H4 (cell line): ENCODE data around the gene TGFBRAP1. TPM values are rescaled to one million over a fixed set of nuclear protein-coding genes. Genes with fewer than 3 reads are reported as not detected.

Source experiments
- DNase-seq: peaks from one replicate; pipeline ENCODE4 v3.0.0-alpha.2; 2015; ENCODE audit warnings: low spot score
- total RNA-seq: library from RNA; depleted of rRNA; stranded (reverse); fragments of >200 nt; shearing (Covaris generic); gene quantifications from 2 replicates; pipeline ENCODE4 v1.2.3, GENCODE V29; 2014; rRNA removed

The TGFBRAP1 gene
- total RNA-seq, 1 experiment from 2014 or later, result 13.8 TPM

DNA sequence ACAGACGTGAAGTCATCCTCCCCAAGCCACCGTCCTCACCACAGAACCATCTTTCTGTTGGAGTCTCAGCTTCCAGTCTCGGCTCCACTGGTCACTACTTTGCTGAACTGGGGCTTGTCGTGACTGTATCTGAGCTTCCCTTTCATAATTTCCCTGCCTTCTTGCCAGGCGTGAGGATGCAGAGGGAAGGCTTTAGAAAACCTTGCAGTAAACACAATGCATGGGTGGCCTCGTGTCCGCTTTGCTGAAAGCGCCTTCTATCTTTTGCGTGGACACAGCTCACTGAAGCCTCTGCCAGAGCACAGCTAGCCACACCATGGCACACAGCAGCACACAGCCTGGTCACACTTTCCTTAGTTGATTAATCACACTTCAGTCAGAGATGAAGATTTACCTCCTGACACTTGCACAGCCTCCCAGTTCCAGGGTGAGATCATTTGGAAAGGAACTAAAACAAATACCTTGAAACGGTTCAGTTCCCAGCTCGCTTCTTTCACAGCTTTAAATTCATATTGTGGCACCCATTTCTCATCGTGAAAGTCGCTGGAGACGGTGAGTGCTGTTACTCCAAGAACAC is 90.8 kb downstream of the TGFBRAP1 start:
- no peak for DNase-seq

DNA sequence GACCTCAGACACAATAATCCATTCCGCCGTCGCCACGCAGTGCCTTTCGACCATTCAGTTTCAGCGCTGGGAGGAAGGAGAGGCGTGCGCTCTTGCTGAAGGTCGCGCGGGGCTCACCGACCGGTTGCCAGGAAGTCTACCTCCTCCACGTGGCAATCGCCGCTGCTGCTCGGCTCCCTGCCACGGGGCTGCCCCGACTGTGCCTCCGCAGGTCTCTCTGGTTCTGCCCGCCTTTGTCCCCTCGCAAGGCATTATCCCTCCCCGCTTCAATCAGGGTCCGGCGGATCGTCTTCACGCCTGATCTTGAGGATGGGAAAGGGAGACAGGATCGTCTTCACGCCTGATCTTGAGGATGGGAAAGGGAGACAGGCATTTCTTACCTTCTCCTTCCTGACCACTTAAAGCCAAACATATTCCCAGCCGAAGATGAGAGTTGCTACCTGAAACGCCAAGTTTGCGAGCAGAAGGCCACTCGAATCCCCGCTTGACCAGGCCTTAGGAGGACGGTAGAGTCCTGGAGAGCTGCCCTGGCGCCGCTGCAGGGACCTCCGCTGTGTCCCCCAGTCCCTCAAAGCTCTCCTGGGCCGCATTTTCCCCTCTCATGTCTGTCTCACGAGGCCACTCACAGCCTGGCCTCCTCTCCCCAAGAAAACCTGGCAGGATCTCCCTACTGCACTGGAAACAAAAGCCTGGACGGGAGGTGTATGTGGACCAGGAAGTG is 92.3 kb downstream of the TGFBRAP1 start:
- DNase-seq, result no peak

DNA sequence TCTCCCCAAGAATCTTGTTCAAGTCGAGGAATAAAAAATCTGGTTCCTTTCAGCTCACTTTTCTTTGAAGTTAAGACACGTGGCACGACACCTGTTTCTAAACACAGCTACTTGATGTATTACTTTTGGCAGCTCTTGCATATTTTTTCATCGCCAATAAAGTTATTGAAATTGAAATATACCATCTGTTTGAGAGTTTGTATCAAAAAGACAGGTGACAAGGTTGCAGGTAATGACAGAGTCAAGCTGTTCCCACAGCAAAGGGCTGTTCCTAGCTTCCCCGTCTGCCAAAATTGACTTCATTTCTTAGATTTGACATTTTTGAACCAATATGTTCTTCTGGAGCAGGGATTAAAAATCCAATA is 93.5 kb downstream of the TGFBRAP1 start:
- no peak for DNase-seq

DNA sequence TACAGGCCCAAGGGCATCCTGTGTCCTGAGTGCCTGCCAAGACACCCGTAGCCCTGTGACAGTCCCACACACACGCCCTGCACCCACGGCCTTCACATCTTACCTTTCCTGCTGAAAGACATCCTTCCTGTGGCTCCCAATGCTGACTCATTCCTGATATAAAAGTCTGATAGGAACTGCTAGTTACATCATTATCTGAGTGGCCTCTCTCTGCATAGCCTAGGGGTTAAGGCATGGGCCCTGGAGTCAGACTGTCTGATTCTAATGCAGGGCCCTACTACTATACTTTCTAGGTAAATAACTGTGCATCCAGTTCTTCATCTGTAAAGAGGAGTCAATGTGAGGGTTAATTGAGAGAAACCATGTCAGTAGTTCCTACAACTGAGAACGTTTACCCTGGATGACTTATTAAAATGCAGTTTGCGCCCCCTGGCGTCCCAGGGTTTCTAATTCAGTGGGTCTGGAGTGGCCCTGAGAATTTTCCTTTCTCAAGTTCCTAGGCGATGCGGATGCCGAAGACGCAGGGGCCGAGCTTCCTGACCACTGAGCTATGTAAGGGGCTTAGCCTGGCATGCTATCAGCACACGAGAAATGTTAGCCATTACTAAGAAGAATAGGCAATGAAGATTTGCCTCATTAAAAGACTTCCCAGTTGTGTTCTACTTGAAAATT is 94.0 kb downstream of the TGFBRAP1 start:
- peak; percentile 64 for DNase-seq

DNA sequence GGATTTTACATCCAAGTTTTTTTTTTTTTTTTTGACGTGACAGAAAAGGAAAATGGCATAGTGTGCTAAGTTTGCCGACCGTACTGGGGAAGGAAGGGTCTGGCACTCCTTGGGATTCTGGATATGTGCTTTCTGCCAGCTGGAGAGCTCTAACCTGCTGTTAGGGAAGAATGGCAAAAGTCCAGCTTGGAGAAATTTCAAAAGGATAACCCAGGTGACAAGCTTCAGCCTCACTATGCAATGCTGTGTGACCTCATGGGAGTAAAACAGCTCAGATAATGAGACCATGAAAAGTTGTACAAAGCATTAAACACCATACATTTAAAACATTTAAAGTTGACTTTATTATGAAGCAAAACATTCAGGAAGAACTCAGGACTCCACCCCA is 98.3 kb downstream of the TGFBRAP1 start:
- no peak for DNase-seq

DNA sequence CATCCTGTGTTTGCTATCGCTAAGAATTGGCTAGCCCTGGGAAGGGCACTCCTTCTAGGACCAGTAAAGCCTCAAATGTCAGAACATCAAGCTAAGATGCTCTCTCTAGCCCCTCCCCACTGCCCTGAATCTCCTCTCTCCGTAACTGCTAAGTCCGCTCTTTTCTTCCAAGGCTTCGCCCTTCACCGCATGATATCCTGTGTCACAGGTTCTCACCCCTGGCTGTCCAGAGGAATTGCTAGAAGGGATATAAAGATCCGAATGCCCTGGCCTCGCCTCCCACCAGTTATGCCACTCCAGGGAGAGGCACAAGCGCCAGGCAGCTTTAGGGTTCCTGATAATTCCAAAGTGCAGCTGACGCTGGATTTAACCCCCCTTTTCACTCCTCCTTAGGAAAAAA is 105.1 kb downstream of the TGFBRAP1 start:
- DNase-seq, result no peak

DNA sequence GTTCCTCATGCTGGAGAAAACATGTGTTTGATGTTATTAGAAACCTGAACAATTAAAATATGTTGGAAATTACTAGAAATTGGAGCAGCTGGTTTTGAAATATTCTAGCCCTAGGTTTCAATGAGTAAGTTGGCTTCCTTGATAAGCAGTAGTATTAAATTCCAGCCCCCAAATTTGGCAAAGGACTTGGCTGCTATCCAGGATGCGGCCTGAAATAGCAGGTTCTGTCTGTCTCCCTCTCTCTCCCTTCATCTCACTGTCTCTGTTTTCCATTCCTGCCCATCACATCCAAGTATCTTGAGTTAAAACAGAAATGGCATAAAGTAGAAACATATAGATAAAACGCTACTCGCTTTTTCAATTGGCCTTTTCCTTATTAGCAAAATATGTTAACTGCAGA is 108.9 kb downstream of the TGFBRAP1 start:
- no peak for DNase-seq

DNA sequence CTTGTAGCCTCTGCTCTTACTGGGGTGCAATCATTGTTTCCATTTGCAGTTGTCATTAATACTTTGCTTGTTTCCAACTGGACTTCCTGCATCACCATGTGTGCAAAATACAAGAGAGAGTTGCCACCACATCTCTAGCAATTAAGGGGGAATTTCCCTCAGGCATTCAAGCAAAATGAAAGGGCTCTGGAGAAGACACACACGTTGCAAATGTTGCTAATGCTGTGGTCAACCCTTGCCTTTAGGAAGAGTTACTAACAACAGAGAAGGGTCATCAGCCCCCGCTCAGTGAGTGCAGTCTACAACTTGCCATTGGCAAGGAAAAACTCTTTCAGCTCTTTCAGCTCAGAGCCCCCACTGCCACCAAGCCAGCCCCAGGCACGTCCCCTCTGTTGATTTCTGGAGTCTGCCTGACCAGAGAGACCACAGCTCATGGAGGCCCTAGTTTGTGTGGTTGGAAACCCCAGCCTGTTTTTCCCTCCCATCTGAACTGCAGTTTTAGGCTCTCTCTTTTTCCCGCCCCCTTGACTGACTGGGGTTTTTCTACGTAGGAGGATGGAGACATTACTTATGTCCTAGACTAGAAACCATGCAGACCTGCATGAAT is 113.8 kb downstream of the TGFBRAP1 start:
- DNase-seq, result no peak

Other genes with a start within 250 kb of the TGFBRAP1 start
- not detected in 2 replicates for gene GPR45, start 88.0 kb downstream of the TGFBRAP1 start, total RNA-seq
- 12.1 and 18.1 TPM in 2 replicates for gene C2orf49, start 7.8 kb upstream of the TGFBRAP1 start, total RNA-seq
- 163 and 195 TPM in 2 replicates for gene FHL2, start 69.3 kb upstream of the TGFBRAP1 start, total RNA-seq